VCaP (cell line): ENCODE measurements around the gene PCAT6.

Experiments
- H3K27ac ChIP-seq: fragments of 450-650 bp; 2 replicates; pipeline ENCODE4 v1.5.1; 2017
- TF ChIP-seq, protein P1 (sequence below): fragments of 450-650 bp; conservative IDR thresholded peaks from 2 replicates; pipeline ENCODE4 v1.5.1; 2017; ENCODE audit warnings: mild to moderate bottlenecking, moderate library complexity

The PCAT6 gene

DNA sequence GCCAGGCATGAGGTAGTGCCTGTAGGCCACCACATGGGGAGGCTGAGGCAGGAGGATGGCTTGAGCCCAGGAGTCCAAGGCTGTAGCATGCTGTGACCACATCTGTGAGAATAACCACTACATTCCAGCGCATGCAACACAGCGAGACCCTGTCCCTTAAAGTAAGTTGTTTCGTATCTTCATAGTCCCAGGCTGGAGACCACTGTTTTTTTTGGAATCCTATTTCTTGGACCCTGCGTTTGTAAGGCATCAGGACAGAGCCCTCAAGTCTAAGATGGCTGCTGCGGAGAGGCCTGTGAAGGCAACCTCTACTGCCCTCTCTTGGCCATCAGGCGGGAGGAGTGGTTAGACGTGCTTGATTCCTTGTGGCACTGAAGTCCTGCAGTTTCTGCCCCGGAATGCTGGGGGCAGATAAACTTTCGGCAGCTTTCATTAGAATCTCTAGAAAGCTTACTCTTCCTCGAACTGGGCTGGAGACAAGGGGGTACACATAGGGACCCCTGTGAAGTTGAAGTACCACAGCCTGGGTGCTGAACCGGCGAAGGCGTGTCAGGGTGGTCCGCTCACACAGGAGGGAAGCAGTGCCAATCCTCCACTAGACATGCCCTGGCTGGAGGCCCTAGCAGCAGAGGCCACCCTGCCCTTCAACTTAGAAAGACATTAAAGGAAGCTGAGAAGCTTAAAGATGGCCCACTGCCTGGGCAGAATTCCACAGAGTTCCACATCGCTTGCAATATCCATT lies 41.6 kb downstream of the PCAT6 start:
- H3K27ac ChIP-seq = no peak overlapping the region
- TF ChIP-seq, protein P1, sequence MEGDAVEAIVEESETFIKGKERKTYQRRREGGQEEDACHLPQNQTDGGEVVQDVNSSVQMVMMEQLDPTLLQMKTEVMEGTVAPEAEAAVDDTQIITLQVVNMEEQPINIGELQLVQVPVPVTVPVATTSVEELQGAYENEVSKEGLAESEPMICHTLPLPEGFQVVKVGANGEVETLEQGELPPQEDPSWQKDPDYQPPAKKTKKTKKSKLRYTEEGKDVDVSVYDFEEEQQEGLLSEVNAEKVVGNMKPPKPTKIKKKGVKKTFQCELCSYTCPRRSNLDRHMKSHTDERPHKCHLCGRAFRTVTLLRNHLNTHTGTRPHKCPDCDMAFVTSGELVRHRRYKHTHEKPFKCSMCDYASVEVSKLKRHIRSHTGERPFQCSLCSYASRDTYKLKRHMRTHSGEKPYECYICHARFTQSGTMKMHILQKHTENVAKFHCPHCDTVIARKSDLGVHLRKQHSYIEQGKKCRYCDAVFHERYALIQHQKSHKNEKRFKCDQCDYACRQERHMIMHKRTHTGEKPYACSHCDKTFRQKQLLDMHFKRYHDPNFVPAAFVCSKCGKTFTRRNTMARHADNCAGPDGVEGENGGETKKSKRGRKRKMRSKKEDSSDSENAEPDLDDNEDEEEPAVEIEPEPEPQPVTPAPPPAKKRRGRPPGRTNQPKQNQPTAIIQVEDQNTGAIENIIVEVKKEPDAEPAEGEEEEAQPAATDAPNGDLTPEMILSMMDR = peak; percentile 72

DNA sequence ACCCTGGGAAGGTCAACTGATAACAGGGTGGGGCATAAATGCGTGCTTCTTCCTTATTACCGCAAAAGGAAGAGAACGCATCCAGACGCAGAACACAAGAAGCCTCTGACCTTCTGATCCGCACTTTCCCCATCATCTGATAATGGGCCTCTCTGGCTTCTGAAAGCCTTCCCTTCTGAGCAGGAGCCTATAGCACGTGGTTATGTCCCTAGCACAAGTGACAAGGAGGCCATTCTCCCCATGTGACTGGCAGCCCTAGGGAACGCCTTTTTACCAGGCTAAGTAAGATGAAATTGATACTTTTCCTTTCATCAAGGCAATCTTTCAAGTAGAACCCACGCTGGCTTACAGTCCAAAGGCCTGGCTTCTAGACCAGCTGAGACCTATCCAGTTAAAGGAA lies 44.0 kb downstream of the PCAT6 start:
- TF ChIP-seq, protein P1 = no peak
- no peak overlapping the region for H3K27ac ChIP-seq

DNA sequence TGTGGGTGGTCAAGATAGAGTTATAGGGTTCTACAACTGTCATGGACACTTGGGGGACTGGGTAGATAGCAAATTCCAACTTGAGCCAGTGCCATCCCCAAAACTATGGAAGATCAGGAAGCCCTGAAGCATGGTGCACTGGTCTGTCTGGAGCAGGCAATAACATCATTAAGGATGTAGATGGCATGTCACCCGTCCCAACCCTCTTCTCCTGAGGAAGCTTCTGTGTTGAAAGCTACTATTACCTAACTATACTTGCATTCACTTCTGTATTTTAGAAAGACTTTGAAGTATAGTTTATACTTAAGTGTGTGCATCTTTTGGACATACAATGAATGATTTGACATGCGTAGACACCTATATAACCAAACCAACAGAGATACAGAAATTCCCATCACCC lies 45.3 kb downstream of the PCAT6 start:
- TF ChIP-seq, protein P1 = no peak
- H3K27ac ChIP-seq = no peak overlapping the region

DNA sequence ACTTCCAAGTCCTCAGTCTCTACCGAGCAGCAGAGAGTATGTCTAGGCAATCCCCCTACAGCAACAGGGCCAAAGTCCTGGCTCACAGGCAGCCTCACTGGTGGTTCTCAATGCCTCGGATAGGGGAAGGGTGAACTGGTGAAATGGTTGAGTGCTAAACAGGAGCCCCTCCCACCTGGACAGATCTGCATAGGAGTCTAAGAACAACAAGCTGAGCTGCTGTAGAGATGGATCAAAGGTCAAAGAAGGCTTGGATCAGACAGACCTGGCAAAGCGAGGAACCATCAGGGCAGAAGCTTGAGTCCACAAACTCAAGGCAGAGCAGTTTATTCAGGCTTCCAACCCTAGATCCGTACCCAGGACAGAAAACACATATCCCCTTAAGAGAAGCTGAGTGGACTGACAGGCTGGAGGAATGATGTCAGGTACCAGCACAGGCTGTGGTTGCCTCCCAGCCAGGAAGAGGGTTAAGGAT lies 46.4 kb downstream of the PCAT6 start:
- no peak overlapping the region for H3K27ac ChIP-seq
- TF ChIP-seq, protein P1 = no peak

DNA sequence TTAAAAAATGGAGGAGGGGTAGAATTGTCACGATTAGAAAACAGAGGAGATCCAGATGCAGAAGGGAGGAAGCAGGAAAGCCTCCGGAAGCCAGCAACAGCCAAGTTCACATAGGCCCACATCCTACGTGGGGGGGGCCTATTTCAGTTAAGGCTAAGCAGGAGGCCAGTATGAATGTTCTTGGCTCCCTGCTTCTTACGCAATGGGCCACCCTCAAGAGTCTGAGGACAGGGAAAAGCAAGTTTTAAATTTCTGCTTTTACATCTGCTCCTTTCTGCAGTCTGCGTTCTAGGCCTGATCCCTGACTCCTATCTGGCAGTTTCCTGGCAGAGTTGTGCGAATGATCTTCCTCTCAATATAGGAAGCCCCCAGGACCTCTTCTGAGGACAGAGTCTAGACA lies 47.6 kb downstream of the PCAT6 start:
- H3K27ac ChIP-seq = no peak overlapping the region
- TF ChIP-seq, protein P1 = no peak

DNA sequence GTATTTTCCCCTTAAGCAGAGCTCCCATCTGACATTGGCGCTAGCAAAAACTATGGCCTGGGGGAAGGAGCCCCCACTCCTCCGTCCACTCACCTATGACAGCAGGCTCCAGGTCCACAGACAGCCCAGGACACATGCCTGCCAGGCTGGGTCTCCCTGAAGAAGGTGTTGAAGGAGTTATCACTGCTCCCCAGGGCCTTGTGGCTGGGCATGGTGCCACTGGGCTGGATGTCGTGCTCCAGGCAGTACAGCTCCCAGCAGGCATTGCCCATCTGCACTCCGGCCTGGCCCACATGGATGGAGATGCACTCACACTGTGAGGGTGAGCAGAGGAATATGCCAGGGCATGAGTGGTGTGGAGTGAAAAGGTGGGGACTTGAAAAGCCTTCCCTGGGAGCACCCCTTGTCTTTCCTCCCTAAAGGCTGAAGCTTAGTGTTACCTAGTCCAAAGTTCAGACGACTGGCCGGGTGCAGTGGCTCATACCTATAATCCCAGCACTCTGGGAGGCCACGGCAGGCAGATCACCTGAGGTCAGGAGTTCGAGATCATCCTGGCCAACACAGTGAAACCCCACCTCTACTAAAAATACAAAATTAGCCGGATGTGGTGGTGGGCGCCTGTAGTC lies 48.1 kb downstream of the PCAT6 start:
- H3K27ac ChIP-seq = no peak overlapping the region
- TF ChIP-seq, protein P1 = no peak

DNA sequence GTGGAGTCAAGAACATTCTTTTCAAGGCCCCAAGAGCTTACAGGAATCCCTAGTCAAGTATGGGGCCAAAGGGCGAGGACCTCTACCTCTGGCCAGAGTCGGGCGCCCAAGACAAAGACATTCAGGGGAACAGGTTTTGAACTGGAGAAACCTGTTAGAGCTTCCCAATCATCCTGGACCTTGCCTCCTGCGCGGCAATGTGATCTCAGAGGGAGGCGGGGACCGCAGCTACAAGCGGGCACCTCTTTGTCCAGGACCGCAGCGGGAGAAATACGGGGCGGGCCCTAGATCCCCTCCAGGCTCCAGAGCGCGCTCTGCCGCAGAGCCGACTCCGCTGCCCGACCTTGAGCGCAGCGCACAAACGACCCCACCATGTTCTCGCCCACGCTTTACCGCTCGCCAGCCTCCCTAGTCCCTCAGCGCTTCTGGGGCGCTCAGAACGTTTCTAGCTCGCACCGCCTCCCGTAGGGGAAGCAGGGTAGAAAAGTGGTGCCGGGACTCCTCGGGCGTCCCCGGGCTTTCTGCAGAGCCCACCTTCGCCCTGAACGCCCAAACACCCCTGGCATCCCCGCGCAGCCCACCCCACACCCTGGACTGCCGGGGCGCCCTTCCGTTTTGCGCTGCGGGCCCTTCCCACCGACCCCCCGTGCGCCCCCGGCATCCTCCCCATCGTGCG lies 50.1 kb downstream of the PCAT6 start:
- peak overlapping the region; percentile 83 for H3K27ac ChIP-seq
- TF ChIP-seq, protein P1 = no peak
